ENCODE measurements around the gene CD96.

CD96 gene

GRCh38 chr3:111605018-111605417 lies 63.0 kb downstream of the CD96 start:
- Histone ChIP-seq H3K9me3 (ENCODE audit: control insufficient read depth, insufficient read depth, low read length) (no peaks in the 10 kb centered on the region), H3K27ac (ENCODE audit: low read length) (no peak overlapping the region), H3K4me3 (ENCODE audit: low read length) (no peak overlapping the region), H3K36me3 (ENCODE audit: control insufficient read depth, insufficient read depth, low read length) (no peaks in the 10 kb centered on the region), H3K27me3 (ENCODE audit: control insufficient read depth, insufficient read depth, low read length) (no peaks in the 10 kb centered on the region), H3K4me1 (ENCODE audit: control insufficient read depth, insufficient read depth, low read length) (no peaks in the 10 kb centered on the region)
- no peak for DNase-seq (ENCODE audit: low read depth, low spot score)

GRCh38 chr3:111605493-111605892 lies 63.5 kb downstream of the CD96 start:
- no peak for DNase-seq (ENCODE audit: low read depth, low spot score)
- no peaks in the 10 kb centered on the region for H3K27me3 ChIP-seq (ENCODE audit: control insufficient read depth, insufficient read depth, low read length)
- no peak overlapping the region for H3K27ac ChIP-seq (ENCODE audit: low read length)

GRCh38 chr3:111607240-111607920 lies 65.4 kb downstream of the CD96 start:
- no CpG with 5 or more reads among the region's 3 CpGs for WGBS (ENCODE audit: insufficient coverage, insufficient read length)
- Histone ChIP-seq H3K36me3 (ENCODE audit: control insufficient read depth, insufficient read depth, low read length) (no peaks in the 10 kb centered on the region), H3K9me3 (ENCODE audit: control insufficient read depth, insufficient read depth, low read length) (no peaks in the 10 kb centered on the region), H3K27ac (ENCODE audit: low read length) (no peak overlapping the region), H3K4me3 (ENCODE audit: low read length) (no peak overlapping the region), H3K27me3 (ENCODE audit: control insufficient read depth, insufficient read depth, low read length) (no peaks in the 10 kb centered on the region), H3K4me1 (ENCODE audit: control insufficient read depth, insufficient read depth, low read length) (no peaks in the 10 kb centered on the region)
- no peak for DNase-seq (ENCODE audit: low read depth, low spot score)

More at GRCh38 chr3:111605493-111605892, 63.5 kb downstream of the CD96 start:
- Histone ChIP-seq H3K36me3 (ENCODE audit: control insufficient read depth, insufficient read depth, low read length) (no peaks in the 10 kb centered on the region), H3K4me3 (ENCODE audit: low read length) (no peak overlapping the region), H3K4me1 (ENCODE audit: control insufficient read depth, insufficient read depth, low read length) (no peaks in the 10 kb centered on the region), H3K9me3 (ENCODE audit: control insufficient read depth, insufficient read depth, low read length) (no peaks in the 10 kb centered on the region)
- no CpG with 5 or more reads among the region's 2 CpGs for WGBS (ENCODE audit: insufficient coverage, insufficient read length)

- Histone ChIP-seq H3K27me3 (ENCODE audit: control insufficient read depth, insufficient read depth, low read length) (no peaks in the 10 kb centered on the region), H3K4me1 (ENCODE audit: control insufficient read depth, insufficient read depth, low read length) (no peaks in the 10 kb centered on the region), H3K9me3 (ENCODE audit: control insufficient read depth, insufficient read depth, low read length) (no peaks in the 10 kb centered on the region), H3K4me3 (ENCODE audit: low read length) (no peak overlapping the region), H3K36me3 (ENCODE audit: control insufficient read depth, insufficient read depth, low read length) (no peaks in the 10 kb centered on the region), H3K27ac (ENCODE audit: low read length) (no peak overlapping the region)
- WGBS (ENCODE audit: insufficient coverage, insufficient read length), result no CpG with 5 or more reads among the region's 2 CpGs
- no peak for DNase-seq (ENCODE audit: low read depth, low spot score)
These were observed 66.4 kb downstream of the CD96 start for GRCh38 chr3:111608383-111608782.

- H3K4me3 ChIP-seq (ENCODE audit: low read length), result no peak overlapping the region
- WGBS (ENCODE audit: insufficient coverage, insufficient read length), result no CpG with 5 or more reads among the region's 2 CpGs
- no peak overlapping the region for H3K27ac ChIP-seq (ENCODE audit: low read length)
- no peaks in the 10 kb centered on the region for H3K4me1 ChIP-seq (ENCODE audit: control insufficient read depth, insufficient read depth, low read length)
- H3K9me3 ChIP-seq (ENCODE audit: control insufficient read depth, insufficient read depth, low read length), result no peaks in the 10 kb centered on the region
- no peaks in the 10 kb centered on the region for H3K36me3 ChIP-seq (ENCODE audit: control insufficient read depth, insufficient read depth, low read length)
- DNase-seq (ENCODE audit: low read depth, low spot score), result no peak
- H3K27me3 ChIP-seq (ENCODE audit: control insufficient read depth, insufficient read depth, low read length), result no peaks in the 10 kb centered on the region
These were observed 67.7 kb downstream of the CD96 start for GRCh38 chr3:111609700-111610099.

GRCh38 chr3:111610189-111610588 lies 68.2 kb downstream of the CD96 start:
- Histone ChIP-seq H3K27ac (ENCODE audit: low read length) (no peak overlapping the region), H3K36me3 (ENCODE audit: control insufficient read depth, insufficient read depth, low read length) (no peaks in the 10 kb centered on the region), H3K27me3 (ENCODE audit: control insufficient read depth, insufficient read depth, low read length) (no peaks in the 10 kb centered on the region), H3K4me3 (ENCODE audit: low read length) (no peak overlapping the region), H3K4me1 (ENCODE audit: control insufficient read depth, insufficient read depth, low read length) (no peaks in the 10 kb centered on the region), H3K9me3 (ENCODE audit: control insufficient read depth, insufficient read depth, low read length) (no peaks in the 10 kb centered on the region)
- WGBS (ENCODE audit: insufficient coverage, insufficient read length), result no CpG with 5 or more reads among the region's 5 CpGs
- no peak for DNase-seq (ENCODE audit: low read depth, low spot score)

GRCh38 chr3:111610612-111611054 lies 68.6 kb downstream of the CD96 start:
- H3K27ac ChIP-seq (ENCODE audit: low read length), result no peak overlapping the region
- no peaks in the 10 kb centered on the region for H3K4me1 ChIP-seq (ENCODE audit: control insufficient read depth, insufficient read depth, low read length)
- no CpG with 5 or more reads among the region's 8 CpGs for WGBS (ENCODE audit: insufficient coverage, insufficient read length)
- H3K4me3 ChIP-seq (ENCODE audit: low read length), result no peak overlapping the region
- no peaks in the 10 kb centered on the region for H3K36me3 ChIP-seq (ENCODE audit: control insufficient read depth, insufficient read depth, low read length)
- H3K27me3 ChIP-seq (ENCODE audit: control insufficient read depth, insufficient read depth, low read length), result no peaks in the 10 kb centered on the region
- no peaks in the 10 kb centered on the region for H3K9me3 ChIP-seq (ENCODE audit: control insufficient read depth, insufficient read depth, low read length)
- DNase-seq (ENCODE audit: low read depth, low spot score), result no peak

GRCh38 chr3:111613294-111613693 lies 71.3 kb downstream of the CD96 start:
- DNase-seq (ENCODE audit: low read depth, low spot score), result no peak
- Histone ChIP-seq H3K4me1 (ENCODE audit: control insufficient read depth, insufficient read depth, low read length) (no peaks in the 10 kb centered on the region), H3K9me3 (ENCODE audit: control insufficient read depth, insufficient read depth, low read length) (no peaks in the 10 kb centered on the region), H3K36me3 (ENCODE audit: control insufficient read depth, insufficient read depth, low read length) (no peaks in the 10 kb centered on the region), H3K27ac (ENCODE audit: low read length) (no peak overlapping the region), H3K4me3 (ENCODE audit: low read length) (no peak overlapping the region), H3K27me3 (ENCODE audit: control insufficient read depth, insufficient read depth, low read length) (no peaks in the 10 kb centered on the region)
- no CpG with 5 or more reads among the region's 1 CpG for WGBS (ENCODE audit: insufficient coverage, insufficient read length)

GRCh38 chr3:111615880-111616279 lies 73.9 kb downstream of the CD96 start:
- DNase-seq (ENCODE audit: low read depth, low spot score), result no peak
- Histone ChIP-seq H3K27ac (ENCODE audit: low read length) (no peak overlapping the region), H3K9me3 (ENCODE audit: control insufficient read depth, insufficient read depth, low read length) (no peaks in the 10 kb centered on the region), H3K36me3 (ENCODE audit: control insufficient read depth, insufficient read depth, low read length) (no peaks in the 10 kb centered on the region), H3K4me3 (ENCODE audit: low read length) (no peak overlapping the region), H3K27me3 (ENCODE audit: control insufficient read depth, insufficient read depth, low read length) (no peaks in the 10 kb centered on the region), H3K4me1 (ENCODE audit: control insufficient read depth, insufficient read depth, low read length) (no peaks in the 10 kb centered on the region)
- WGBS (ENCODE audit: insufficient coverage, insufficient read length), result no CpG with 5 or more reads among the region's 3 CpGs

GRCh38 chr3:111616417-111617105 lies 74.6 kb downstream of the CD96 start:
- no peaks in the 10 kb centered on the region for H3K36me3 ChIP-seq (ENCODE audit: control insufficient read depth, insufficient read depth, low read length)
- no peak for DNase-seq (ENCODE audit: low read depth, low spot score)
- no peaks in the 10 kb centered on the region for H3K4me1 ChIP-seq (ENCODE audit: control insufficient read depth, insufficient read depth, low read length)
- WGBS (ENCODE audit: insufficient coverage, insufficient read length), result no CpG with 5 or more reads among the region's 6 CpGs
- no peak overlapping the region for H3K4me3 ChIP-seq (ENCODE audit: low read length)
- H3K9me3 ChIP-seq (ENCODE audit: control insufficient read depth, insufficient read depth, low read length), result no peaks in the 10 kb centered on the region
- H3K27me3 ChIP-seq (ENCODE audit: control insufficient read depth, insufficient read depth, low read length), result no peaks in the 10 kb centered on the region
- H3K27ac ChIP-seq (ENCODE audit: low read length), result no peak overlapping the region

GRCh38 chr3:111617406-111617805 lies 75.4 kb downstream of the CD96 start:
- no peak overlapping the region for H3K27ac ChIP-seq (ENCODE audit: low read length)
- no peak overlapping the region for H3K4me3 ChIP-seq (ENCODE audit: low read length)
- no CpG with 5 or more reads among the region's 3 CpGs for WGBS (ENCODE audit: insufficient coverage, insufficient read length)

More at GRCh38 chr3:111617406-111617805, 75.4 kb downstream of the CD96 start:
- Histone ChIP-seq H3K27me3 (ENCODE audit: control insufficient read depth, insufficient read depth, low read length) (no peaks in the 10 kb centered on the region), H3K36me3 (ENCODE audit: control insufficient read depth, insufficient read depth, low read length) (no peaks in the 10 kb centered on the region), H3K9me3 (ENCODE audit: control insufficient read depth, insufficient read depth, low read length) (no peaks in the 10 kb centered on the region), H3K4me1 (ENCODE audit: control insufficient read depth, insufficient read depth, low read length) (no peaks in the 10 kb centered on the region)
- no peak for DNase-seq (ENCODE audit: low read depth, low spot score)
